ENCODE results near the gene RFTN1. TPM values are rescaled to one million over a fixed set of nuclear protein-coding genes. Genes with fewer than 3 reads are reported as not detected.
A peak's percentile ranks its signal among the peaks of the same experiment; 100 is the strongest.

RFTN1 gene
- total and polyA plus RNA-seq, 10 of the 15 experiments (the other 5 are each of a cell fraction or from before 2014, with no cell fraction given): 20.6 to 213 (median 147) TPM

- TF ChIP-seq GABPA (IDR thresholded peaks at IDR 0.05; ENCODE audit: low read depth): no peak
- no peak for TF ChIP-seq SMAD5 (IDR thresholded peaks at IDR 0.05; ENCODE audit: low read depth)
- 0 out of 2 replicates have a peak, but pooled peaks have one; percentile 14 for TF ChIP-seq MXI1 (IDR thresholded peaks at IDR 0.05; ENCODE audit: low read depth, low read length)
- TF ChIP-seq, protein P1, sequence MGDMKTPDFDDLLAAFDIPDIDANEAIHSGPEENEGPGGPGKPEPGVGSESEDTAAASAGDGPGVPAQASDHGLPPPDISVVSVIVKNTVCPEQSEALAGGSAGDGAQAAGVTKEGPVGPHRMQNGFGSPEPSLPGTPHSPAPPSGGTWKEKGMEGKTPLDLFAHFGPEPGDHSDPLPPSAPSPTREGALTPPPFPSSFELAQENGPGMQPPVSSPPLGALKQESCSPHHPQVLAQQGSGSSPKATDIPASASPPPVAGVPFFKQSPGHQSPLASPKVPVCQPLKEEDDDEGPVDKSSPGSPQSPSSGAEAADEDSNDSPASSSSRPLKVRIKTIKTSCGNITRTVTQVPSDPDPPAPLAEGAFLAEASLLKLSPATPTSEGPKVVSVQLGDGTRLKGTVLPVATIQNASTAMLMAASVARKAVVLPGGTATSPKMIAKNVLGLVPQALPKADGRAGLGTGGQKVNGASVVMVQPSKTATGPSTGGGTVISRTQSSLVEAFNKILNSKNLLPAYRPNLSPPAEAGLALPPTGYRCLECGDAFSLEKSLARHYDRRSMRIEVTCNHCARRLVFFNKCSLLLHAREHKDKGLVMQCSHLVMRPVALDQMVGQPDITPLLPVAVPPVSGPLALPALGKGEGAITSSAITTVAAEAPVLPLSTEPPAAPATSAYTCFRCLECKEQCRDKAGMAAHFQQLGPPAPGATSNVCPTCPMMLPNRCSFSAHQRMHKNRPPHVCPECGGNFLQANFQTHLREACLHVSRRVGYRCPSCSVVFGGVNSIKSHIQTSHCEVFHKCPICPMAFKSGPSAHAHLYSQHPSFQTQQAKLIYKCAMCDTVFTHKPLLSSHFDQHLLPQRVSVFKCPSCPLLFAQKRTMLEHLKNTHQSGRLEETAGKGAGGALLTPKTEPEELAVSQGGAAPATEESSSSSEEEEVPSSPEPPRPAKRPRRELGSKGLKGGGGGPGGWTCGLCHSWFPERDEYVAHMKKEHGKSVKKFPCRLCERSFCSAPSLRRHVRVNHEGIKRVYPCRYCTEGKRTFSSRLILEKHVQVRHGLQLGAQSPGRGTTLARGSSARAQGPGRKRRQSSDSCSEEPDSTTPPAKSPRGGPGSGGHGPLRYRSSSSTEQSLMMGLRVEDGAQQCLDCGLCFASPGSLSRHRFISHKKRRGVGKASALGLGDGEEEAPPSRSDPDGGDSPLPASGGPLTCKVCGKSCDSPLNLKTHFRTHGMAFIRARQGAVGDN (IDR thresholded peaks at IDR 0.05): peak; percentile 81
- TF ChIP-seq RBBP5 (conservative IDR thresholded peaks at IDR 0.05): no peak
- TF ChIP-seq, protein P2, sequence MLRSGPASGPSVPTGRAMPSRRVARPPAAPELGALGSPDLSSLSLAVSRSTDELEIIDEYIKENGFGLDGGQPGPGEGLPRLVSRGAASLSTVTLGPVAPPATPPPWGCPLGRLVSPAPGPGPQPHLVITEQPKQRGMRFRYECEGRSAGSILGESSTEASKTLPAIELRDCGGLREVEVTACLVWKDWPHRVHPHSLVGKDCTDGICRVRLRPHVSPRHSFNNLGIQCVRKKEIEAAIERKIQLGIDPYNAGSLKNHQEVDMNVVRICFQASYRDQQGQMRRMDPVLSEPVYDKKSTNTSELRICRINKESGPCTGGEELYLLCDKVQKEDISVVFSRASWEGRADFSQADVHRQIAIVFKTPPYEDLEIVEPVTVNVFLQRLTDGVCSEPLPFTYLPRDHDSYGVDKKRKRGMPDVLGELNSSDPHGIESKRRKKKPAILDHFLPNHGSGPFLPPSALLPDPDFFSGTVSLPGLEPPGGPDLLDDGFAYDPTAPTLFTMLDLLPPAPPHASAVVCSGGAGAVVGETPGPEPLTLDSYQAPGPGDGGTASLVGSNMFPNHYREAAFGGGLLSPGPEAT (IDR thresholded peaks at IDR 0.05; ENCODE audit: low read depth): 0 out of 2 replicates have a peak, but pooled peaks have one; percentile 19
- TF ChIP-seq MEF2B (IDR thresholded peaks at IDR 0.05; ENCODE audit: partially characterized antibody, poor library complexity, severe bottlenecking): peak; percentile 89
- 0 out of 2 replicates have a peak, but pooled peaks have one; percentile 51 for TF ChIP-seq RCOR1 (conservative IDR thresholded peaks at IDR 0.05; ENCODE audit: low read depth, low read length)
- TF ChIP-seq NRF1 (conservative IDR thresholded peaks at IDR 0.05; ENCODE audit: low read depth, low read length): no peak
- TF ChIP-seq, protein P3, sequence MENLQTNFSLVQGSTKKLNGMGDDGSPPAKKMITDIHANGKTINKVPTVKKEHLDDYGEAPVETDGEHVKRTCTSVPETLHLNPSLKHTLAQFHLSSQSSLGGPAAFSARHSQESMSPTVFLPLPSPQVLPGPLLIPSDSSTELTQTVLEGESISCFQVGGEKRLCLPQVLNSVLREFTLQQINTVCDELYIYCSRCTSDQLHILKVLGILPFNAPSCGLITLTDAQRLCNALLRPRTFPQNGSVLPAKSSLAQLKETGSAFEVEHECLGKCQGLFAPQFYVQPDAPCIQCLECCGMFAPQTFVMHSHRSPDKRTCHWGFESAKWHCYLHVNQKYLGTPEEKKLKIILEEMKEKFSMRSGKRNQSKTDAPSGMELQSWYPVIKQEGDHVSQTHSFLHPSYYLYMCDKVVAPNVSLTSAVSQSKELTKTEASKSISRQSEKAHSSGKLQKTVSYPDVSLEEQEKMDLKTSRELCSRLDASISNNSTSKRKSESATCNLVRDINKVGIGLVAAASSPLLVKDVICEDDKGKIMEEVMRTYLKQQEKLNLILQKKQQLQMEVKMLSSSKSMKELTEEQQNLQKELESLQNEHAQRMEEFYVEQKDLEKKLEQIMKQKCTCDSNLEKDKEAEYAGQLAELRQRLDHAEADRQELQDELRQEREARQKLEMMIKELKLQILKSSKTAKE (IDR thresholded peaks at IDR 0.05; ENCODE audit: low read depth, poor library complexity, severe bottlenecking): peak; percentile 57
- TF ChIP-seq EP300 (IDR thresholded peaks at IDR 0.05; ENCODE audit: borderline replicate concordance in 1 of 2, control insufficient read depth in 1 of 2, low read depth in 2 of 2, low read length in 2 of 2): peak in 1 of 2 experiments; percentile 78; a peak in 2 of 4 replicates
- TF ChIP-seq RUNX3 (IDR thresholded peaks at IDR 0.05; ENCODE audit: low read length): peak; percentile 57; the same call in 1 of the 2 replicates
These were observed 95.4 kb downstream of the RFTN1 start (continued) for GRCh38 chr3:16417945-16418739.
